Urothelium cell line (cell line): ENCODE data around the gene SNX22.
A peak's percentile ranks its signal among the peaks of the same experiment; 100 is the strongest.

ENCODE experiments used
- DNase-seq: peaks from one replicate; pipeline ENCODE4 v3.0.0; 2011; ENCODE audit warnings: low spot score, mixed read lengths
- FAIRE-seq: peaks from 2 replicates; lab custom pipeline; 2011; peaks lifted over from hg19 to GRCh38; lab: Jason Lieb, UNC

The SNX22 gene

DNA sequence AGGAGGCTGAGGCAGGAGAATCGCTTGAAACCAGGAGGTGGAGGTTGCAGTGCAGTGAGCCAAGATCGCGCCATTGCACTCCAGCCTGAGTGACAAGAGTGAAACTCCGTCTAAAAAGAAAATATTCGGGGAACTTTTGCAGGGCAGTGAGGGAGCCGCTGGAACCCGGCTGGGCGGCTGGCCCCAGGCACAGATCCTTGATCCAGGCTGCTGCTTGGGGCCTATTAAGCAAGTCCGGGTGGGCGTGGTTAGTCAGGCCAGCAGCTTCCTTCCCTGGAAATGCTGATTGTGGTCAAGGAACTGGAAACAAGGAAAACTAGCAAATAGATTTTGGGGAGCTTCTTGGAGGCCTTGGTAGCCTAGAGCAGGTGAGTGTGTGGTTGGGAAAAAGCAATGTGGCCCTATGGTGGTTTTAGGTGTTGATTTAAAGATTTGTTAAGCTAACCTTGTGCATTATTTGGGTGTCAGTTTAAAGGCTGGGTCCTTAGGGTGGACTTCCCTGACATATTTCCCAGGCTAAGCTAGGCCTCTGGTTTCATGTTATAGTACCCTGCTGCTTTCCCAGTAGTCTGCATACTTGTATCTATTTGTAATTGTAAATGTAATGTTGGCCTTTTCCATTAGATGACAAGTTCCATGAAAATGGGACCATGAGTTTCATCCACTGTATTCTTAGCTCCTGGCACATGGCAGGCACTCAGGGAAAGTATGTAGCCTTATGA lies 17.7 kb upstream of the SNX22 start:
- FAIRE-seq (no peak), DNase-seq (no peak)

DNA sequence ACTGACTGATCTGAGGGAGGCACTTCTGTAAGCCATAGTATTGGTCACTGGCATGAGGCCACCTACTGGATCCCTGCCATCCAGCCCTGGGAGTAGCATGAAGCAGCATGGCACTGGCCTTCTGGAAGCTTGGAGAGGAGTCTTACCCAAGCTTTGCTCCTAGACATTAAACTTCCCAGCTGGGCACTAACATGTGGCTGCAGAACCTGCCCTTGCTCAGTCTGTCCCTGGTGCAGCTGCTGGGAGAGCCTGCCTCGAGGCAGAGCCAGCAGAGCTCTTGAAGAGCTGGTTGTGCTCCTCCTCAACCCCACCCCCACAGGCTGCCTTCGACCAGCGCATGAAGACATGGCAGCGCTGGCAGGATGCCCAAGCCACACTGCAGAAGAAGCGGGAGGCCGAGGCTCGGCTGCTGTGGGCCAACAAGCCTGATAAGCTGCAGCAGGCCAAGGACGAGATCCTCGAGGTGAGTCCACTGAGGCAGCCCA lies 17.1 kb upstream of the SNX22 start:
- FAIRE-seq (no peak), DNase-seq (no peak)

DNA sequence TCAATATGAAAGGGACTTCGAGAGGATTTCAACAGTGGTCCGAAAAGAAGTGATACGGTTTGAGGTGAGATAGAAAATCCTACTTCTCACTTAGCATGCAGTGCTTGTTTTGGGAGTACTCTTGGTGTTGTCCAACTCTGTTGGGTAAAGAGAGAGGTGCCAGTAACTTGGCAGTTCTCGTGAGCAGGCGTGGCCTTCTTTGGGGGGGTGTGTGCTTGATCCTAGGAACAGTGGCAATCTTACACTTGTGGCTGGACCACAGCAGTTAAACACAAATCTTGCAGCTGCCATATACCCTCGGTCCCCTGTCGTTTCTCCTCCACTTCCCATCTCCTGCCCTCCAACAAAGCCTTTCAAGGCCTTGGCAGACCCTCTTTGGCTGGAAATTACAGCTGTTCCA lies 15.2 kb upstream of the SNX22 start:
- no peak for DNase-seq
- no peak for FAIRE-seq

DNA sequence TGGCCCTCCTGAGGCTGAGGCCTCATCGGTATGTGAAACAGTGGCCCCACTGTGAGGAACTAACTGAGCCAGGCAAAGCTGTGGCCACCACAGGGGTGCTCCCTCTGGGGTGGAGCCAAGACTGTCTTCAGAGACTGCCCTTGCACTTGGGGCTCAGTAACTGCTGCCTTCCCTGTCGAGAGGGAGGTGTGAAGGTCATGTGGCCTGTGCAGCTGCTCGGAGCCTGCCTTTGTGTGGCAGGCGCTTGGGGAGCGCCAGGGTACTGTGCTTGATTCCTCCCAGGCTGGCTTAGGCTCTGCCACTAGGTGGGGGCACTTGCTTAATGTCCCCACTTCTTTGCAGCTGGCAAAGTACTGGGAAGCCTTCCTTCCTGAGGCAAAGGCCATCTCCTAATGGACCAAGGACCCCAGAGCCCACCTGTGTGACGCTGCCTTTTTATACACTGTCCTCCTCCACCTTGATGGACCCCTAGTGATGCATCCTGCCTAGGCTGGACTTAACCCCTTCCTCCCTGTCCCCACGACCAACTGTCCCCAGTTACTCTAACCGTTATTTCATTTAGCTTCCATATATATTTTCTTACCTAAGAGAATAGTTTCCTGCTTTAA lies 14.2 kb upstream of the SNX22 start:
- FAIRE-seq (no peak), DNase-seq (no peak)

DNA sequence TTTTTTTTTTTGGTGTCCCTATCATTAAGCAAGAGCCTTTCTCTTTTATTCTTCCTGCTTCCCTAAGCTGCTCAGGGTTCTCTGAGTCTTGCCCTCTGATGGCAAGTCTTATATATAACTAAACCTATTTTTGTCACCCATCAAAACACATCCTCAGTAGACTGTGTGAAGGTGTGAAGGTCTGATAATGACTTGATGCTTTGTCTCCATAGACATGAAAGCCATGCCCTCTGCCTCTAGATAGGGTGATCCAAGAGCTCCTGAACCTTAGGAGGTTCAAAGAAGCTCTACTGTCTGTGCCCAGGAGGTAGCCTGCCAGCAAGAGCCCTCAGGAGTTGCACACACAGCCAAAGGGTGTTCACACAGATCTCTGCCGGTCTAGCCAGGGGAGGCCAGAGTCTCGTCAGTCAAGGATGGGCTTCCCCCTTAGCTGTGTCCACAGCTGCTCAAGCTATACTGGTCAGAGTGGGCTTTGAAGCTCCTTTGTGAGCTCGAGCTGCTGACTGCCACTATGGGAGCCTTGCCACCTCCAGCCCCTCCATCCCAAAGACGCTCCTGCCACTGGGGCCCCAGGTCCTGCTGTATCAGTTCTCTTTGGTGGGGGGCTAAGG lies 13.1 kb upstream of the SNX22 start:
- DNase-seq, result no peak
- FAIRE-seq, result no peak

DNA sequence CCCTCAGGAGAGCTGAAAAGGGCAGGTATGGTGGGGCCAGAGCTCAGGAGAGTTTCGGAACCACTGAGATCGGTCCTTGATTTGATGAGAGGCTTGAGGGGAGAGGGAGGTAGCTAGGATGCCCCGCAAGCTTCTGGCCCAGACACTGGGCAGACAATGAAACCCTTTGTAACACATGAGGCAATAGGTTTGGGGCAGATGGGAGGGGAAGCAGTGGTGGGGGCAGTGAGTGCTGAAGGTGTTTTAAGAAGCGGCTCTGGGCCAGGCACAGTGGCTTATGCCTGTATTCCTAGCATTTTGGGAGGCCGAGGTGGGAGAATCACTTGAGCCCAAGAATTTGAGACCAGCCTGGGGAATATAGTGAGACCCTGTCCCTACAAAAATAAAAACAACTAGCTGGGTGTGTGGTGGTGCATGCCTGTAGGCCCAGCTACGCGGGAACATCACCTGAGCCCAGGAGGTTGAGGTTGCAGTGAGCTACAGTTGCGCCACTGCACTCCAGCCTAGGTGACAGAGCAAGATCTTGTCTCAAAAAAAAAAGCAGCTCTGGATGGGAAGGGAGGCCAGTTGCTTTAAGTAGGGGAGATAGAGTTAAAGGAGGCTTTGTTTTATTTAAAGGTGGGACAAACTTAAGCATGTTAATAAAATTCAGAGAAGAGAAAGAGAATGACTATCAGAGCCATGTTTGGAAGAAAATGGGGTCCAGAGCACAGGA lies 9.6 kb upstream of the SNX22 start:
- DNase-seq, result no peak
- FAIRE-seq, result no peak

DNA sequence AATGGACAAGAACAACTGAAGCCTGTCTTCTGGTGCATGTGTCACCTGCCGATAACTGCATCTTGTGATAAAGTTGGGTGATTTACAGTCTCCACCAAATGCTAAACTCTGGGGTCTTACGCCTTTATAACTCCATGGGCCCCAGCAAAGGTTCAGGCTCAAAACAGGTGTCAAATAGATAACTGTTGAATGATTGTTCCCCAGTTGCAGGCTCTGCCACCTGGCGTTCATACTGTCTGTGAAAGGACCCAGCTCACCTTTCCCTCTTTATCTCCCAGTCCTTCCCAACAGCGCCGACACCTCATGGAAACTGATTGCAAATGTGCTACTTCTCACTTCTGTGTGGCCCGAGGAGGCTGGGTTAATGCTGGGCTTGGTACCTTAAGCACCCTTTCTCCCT lies 8.3 kb upstream of the SNX22 start:
- DNase-seq, result no peak
- no peak for FAIRE-seq

DNA sequence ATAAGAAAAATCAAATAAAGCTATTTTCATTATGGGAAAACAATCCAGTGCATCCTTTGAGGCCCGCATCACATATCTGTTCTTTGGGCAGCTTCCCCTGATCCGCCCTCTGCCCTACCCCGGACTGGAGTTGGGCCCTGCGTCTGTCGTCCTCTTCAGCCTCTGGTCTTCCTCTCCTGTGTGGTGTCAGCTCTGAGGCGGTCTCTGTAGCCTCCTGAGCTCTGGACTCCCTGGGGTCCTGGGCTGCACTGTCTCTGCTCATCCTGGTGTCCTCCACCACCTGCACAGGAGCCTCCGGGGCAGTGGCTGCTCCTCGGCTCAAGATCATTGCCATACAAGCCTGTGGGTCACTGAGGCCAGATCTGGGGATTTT lies 7.4 kb upstream of the SNX22 start:
- FAIRE-seq, result no peak
- no peak for DNase-seq

DNA sequence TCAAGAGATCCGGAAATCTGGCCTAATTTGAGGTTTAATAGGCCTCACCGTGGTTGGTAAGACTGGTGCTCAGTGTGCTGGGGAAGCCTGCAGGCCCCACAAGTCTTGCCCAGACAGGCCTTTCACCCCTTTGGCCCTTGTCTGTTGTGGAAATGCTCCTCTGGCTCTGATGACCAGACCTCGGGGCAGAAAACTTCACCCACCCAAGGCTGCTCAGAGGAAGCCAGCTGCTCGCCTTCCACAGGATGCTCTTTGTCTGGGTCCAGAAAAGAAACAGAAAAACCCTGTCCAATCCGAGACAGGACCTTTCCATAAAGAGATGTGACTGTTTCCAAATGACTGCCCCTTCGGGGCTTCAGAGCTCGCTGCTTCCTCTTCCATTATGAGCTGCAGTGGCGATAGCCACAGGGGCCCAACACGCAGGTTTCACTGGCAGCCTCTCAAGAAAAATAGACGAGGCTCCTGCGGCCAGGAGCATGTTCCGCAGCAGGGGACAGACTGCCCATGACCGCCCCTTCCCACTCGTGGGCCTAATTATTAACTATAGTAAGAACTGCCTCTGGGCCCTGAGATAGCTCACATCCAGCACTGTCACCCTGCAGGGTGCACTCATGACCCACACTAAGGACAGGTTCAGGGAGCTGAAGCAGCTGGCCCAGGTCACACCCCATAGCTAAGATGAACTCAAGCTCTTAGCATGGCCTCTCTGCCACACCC lies 6.8 kb upstream of the SNX22 start:
- no peak for FAIRE-seq
- no peak for DNase-seq

DNA sequence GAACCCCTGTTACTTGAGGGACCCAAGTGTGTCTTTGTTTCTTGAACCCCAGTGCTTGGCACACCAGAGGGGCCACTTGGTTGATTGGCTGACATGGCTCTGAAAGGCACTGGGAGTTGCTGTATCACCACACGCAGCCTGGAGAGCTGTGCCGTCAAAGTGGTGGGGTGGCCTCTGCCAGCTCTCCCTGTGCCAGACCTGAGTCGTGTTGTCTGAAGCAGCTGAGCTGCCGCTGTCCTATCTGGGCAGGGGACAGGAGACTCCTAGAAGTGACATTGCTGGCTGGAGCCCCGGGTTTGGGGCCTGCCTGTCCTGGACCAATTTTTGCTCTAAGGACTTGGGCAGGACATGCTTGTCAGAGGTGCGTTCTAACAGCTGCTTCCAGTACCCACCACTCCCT lies 5.5 kb upstream of the SNX22 start:
- FAIRE-seq (no peak), DNase-seq (no peak)

DNA sequence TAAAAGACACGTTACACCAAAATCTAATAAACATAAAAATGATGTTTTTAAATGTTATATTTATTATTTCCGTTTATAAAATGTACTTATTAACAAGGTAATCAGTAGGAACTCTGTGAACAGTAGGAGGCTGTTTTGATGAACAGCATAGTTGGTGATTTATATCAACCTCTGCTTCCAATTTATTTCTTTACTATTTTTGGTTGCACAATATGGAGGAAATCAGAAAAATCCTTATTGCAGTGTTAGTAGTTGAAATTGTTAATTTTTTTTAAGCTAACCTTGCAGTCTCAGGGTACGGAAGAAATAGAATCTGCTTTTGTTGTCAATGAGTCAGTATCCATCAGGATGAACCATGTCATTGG lies 5.0 kb upstream of the SNX22 start:
- DNase-seq (no peak), FAIRE-seq (no peak)

DNA sequence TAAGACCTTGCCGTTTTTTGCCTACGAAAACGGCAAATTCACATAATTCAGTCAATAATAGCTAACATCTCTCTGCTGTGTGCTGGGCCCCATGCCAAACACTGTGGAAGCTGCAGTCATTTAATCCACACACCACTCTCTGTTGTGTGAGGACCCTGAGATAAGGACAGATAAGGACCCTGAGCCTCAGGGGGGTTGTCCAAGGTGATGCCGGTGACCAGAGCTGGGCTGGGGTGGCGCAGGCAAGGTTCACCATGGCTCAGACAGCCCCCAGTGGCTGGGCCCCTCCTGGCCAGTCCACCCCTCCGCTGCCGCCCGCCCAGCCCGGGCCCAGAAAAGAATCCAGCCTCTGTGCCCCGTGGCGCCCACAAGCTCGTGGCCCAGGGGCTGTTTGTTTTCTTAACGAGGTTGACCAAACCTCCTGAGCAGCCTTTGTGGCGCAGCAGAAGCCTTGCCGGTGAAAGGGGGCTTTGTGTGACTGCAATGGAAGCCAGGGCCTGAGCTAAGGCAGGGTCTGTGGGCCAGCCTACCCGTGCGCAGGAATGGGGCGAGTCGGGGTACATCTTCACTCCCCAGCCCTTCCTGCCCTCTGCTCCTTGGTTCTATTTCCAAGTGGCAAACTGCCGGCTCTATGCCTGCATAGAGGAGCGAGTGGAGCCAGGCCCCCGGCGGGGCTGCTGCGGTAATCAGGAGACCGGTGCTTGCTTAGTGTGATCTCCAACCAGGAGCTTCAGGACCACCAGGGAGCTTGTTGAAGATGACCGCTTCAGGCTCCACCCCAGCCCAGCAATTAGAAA lies 4.4 kb upstream of the SNX22 start:
- FAIRE-seq (no peak), DNase-seq (no peak)

DNA sequence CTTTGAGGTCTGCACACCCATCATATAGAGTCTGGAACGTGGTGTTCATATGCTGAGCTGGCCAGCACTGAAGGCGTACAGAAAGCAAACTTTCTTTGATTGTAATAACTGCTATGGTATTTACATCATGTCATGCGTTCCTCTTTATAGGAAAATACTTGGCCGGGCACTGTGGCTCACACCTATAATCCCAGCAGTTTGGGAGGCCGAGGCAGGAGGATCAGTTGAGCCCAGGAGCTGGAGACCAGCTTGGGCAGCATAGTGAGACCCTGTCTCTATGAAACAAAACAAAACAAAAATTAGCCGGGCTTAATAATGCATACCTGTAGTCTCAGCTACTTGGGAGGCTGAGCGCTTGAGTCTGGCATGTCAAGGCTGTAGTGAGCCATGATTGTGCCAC lies 3.4 kb upstream of the SNX22 start:
- no peak for FAIRE-seq
- no peak for DNase-seq

DNA sequence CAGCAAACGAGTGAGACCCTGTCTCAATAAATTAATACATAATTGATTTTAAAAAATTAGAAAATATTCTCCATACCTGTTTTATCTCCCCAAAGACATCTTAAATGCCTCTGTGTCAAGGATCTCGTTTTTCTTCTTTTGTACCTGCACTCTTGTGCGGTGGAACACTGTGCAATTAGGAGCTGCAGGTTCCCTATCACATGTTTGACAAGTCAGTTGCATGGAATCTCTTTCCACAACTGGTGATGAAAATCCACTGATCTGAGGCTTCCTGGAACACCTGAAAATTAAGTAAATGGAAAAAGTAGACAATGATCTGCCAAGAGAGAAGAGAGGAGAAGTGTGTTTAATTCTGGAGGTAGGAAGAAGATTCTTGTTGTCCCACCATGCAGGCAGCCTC lies 3.0 kb upstream of the SNX22 start:
- no peak for FAIRE-seq
- no peak for DNase-seq

DNA sequence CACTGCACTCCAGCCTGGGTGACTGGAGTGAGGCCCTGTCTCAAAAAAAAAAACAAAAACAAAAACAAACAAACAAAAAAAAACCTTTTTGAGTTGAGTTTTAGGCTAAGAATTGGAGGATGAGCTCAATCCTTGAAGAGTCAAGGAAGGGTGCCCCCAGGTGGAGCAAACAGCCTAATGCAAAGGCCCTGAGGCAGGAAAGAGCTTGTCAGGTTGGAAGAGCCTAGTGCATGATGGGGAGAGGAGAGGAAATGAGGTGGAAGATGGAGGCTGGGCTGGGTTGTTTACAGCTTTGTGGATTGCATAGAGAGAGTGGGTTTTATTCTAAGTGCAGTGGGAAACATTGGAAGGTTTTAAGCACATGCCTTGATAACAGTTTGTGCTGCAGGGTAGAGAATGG lies 2.1 kb upstream of the SNX22 start:
- DNase-seq (no peak), FAIRE-seq (no peak)

DNA sequence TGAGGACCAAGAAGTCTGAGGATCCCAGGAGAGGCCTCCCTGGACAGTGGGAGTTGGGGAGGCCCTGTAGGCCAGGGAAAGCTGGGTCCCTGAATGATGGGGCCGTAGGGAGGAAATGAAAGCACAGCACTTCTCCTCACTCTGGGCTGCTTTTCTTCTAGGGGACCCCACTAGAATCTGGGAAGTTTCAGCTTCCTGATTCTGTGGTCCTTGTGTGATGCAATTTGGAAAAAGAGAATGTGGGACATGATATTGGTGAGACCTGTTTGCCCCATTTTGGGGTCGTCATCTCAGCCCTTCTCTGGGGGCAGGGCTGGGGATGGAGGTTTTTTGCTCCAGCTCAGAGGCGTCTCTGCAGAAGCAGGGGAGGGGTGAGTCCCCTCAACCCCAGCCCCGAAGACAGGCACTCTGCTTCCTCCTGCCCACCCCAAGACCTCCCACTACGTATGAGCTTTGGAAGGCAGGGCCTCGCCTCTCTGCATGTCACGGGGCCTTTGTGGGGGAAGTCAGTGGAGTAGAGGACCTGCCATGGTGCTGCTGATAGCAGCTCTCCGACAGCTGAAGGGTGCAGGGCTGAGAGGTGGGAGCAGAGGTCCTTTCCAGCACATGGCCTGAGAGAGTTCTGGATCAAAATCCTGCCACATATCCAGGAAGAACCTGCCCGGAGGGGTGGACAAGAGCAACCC lies 1.5 kb upstream of the SNX22 start:
- DNase-seq (no peak), FAIRE-seq (no peak)

DNA sequence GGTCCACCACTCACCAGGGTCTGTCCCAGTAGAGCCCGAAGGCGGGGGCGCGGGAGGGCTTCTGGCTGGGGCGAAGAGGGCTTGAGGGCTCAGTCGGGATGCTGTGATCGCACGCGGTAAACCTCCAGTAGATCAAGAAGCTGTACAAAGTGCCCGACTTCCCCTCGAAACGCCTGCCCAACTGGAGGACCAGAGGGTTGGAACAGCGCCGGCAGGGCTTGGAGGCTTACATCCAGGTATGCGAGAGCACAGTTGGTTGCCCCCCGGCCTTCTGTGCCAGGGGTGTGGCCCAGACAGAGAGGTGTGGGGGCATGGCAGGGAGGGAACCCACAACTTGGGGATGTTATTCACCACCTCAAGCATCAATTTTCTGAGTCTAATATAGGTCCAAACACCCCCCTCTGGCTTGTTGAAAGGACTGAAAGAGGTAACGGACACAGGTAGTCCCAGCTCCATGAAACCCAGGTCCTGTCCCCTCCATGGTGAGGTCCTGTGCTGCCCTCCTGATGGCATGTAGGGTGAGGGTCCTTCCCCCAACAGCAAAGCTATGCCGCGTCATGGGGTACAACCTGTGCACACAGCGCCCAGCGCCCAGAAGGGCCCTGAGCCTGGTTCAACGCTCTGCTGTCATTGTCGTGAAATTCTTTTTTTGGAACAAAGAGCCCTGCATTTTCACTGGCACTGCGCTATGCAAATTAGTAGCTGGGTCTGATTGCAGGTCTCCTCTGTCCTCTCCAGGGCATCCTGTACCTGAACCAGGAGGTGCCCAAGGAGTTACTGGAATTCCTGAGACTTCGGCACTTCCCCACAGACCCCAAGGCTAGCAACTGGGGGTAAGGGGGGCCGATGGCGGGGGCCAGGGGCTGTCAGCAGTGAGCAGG lies 1.2 kb downstream of the SNX22 start:
- no peak for DNase-seq
- no peak for FAIRE-seq

DNA sequence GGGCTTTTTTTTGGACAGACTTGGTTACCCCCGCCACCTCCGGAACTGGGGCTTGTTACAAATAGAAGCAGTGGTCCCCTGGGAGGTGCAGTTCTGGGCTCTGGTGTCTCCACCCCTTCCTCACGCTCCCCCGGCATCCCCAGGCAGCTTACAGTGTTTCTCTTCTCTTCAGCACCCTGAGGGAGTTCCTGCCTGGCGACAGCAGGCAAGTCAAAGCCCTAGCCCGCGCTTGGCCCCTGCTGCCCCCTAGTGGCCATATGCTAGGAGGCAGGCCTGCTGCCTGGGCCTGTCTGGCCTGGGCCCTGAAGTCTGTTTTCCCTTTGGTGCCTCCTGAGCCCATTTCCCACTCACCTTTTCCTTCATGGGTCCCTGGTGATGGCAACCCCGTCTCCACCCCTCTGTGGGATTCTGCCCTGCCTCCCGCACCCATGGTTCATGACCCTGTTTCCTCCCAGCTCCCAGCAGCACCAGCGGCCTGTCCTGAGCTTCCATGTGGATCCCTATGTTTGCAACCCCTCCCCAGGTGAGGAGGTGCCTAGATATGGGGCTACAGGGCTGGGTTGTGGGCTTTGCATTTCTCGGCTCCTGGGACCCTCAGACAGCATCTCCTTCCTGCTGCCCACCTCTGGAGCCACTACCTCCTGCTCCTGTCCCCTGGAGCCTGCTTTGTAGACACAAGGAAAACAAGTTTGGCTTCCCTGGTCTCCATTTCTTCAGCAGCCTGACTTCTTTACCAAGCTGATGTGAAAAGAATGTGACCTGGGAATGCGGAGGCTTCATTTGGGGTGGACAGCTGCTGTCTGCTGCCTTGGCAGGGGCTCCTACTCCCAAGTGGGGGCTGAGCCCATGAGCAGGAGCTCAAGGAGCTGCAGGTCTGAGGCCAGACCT lies 2.2 kb downstream of the SNX22 start:
- peak; percentile 50 for FAIRE-seq
- peak; percentile 97 for DNase-seq
